T-cell (primary cell): Measurements from ENCODE around the gene ZSCAN5A. TPM values are rescaled to one million over a fixed set of nuclear protein-coding genes. Genes with fewer than 3 reads are reported as not detected.
"Not testable (repeated sequence)": the region's sequence is repeated elsewhere in the genome, so short reads cannot be mapped to it uniquely, and the experiment has no call there.

ENCODE experiments used
- ATAC-seq, 4 experiments: fragments of 200-7000 bp in 3 of 4; fragments of 150-1000 bp in 1 of 4; cut with Tn5 transposase; replicated peaks in 1 of 4; 1 replicate in 3 of 4; 2 replicates in 1 of 4; pipeline ENCODE4 v1.10.0; 2021; ENCODE audit warnings: moderate library complexity in 3 of 4, mild to moderate bottlenecking in 2 of 4, moderate number of reproducible peaks in 1 of 4
- CTCF ChIA-PET, 2 donors: fragments of 300-600 bp; sonication (Branson Sonifier 250); formaldehyde crosslinking; loops; one replicate each; lab custom pipeline; 2022; ENCODE audit warnings: antibody characterized with exemption in 2 of 2; lab: Charles Lee
- POLR2A ChIA-PET, 2 donors: fragments of 300-600 bp; sonication (Branson Sonifier 250); formaldehyde crosslinking; loops; one replicate each; lab custom pipeline; 2022; ENCODE audit warnings: antibody characterized with exemption in 2 of 2; lab: Charles Lee
- DNase-seq, 35 experiments: peaks; one replicate each; pipeline versions ENCODE4 v3.0.0 to v3.0.0-alpha.2; 2013 to 2023
- H3K27ac ChIP-seq: one replicate; pipeline ENCODE4 v1.5.1; 2013; ENCODE audit warnings: low read length
- H3K27me3 ChIP-seq, 2 experiments: replicated peaks in 1 of 2; 1 replicate in 1 of 2; 2 replicates in 1 of 2; pipeline versions ENCODE4 v1.6.1 to v1.7.0; 2013; ENCODE audit warnings: low read length in 1 of 2, mixed read lengths in 1 of 2; ENCODE audit not compliant: control insufficient read depth in 2 of 2, insufficient read depth in 2 of 2; ENCODE audit errors: extremely low read depth in 1 of 2
- H3K36me3 ChIP-seq, 2 donors: 1 replicate in 1 of 2; 2 replicates in 1 of 2; pipeline versions ENCODE4 v1.6.1 to v1.7.0; 2013; ENCODE audit warnings: low read length in 1 of 2; ENCODE audit not compliant: control insufficient read depth in 2 of 2, insufficient read depth in 1 of 2; ENCODE audit errors: extremely low read depth in 1 of 2
- H3K4me1 ChIP-seq, 2 experiments: 1 replicate in 1 of 2; 2 replicates in 1 of 2; pipeline versions ENCODE4 v1.6.1 to v1.7.0; 2013; ENCODE audit warnings: low read length in 2 of 2, mixed read lengths in 1 of 2; ENCODE audit not compliant: insufficient read depth in 2 of 2, control insufficient read depth in 1 of 2; ENCODE audit errors: extremely low read depth in 1 of 2
- H3K4me3 ChIP-seq, 2 donors: 1 replicate in 1 of 2; 2 replicates in 1 of 2; pipeline versions ENCODE4 v1.5.1 to v1.7.0; 2013; ENCODE audit warnings: mild to moderate bottlenecking in 2 of 2, low read length in 1 of 2, moderate library complexity in 1 of 2; ENCODE audit not compliant: control insufficient read depth in 1 of 2; ENCODE audit errors: extremely low read depth in 1 of 2
- H3K9me3 ChIP-seq: 2 replicates; pipeline ENCODE4 v1.7.0; 2013
- H3K27ac Mint-ChIP-seq, 2 donors: one replicate each; pipeline ENCODE4 v1.8.0; 2020 to 2021; ENCODE audit warnings: mild to moderate bottlenecking in 2 of 2, mixed read lengths in 2 of 2
- H3K27me3 Mint-ChIP-seq, 2 donors: one replicate each; pipeline ENCODE4 v1.8.0; 2021 to 2022; ENCODE audit warnings: mixed read lengths in 2 of 2
- H3K36me3 Mint-ChIP-seq: one replicate; pipeline ENCODE4 v1.8.0; 2021; ENCODE audit warnings: mixed read lengths
- H3K4me1 Mint-ChIP-seq, 3 donors: one replicate each; pipeline ENCODE4 v1.8.0; 2020 to 2022; ENCODE audit warnings: mixed read lengths in 3 of 3, mild to moderate bottlenecking in 1 of 3
- H3K4me3 Mint-ChIP-seq, 3 donors: one replicate each; pipeline ENCODE4 v1.8.0; 2020 to 2022; ENCODE audit warnings: mild to moderate bottlenecking in 3 of 3, mixed read lengths in 3 of 3, moderate library complexity in 3 of 3
- H3K9me3 Mint-ChIP-seq, 3 donors: one replicate each; pipeline ENCODE4 v1.8.0; 2020 to 2022; ENCODE audit warnings: mixed read lengths in 3 of 3
- WGBS: methylation state at CpG from one replicate; pipeline ENCODE4 v1.1.5; 2013; ENCODE audit warnings: missing lambda C conversion rate; ENCODE audit not compliant: insufficient coverage; 5-methylcytosine and 5-hydroxymethylcytosine counted together
- total RNA-seq, 35 experiments: library from RNA in 6 of 35; stranded (reverse) in 6 of 35; fragments of 120-200 nt in 1 of 35; gene quantifications; one replicate each; pipeline versions ENCODE4 v1.2.1 to v1.2.4 and lab custom pipeline; 2013 to 2026

The ZSCAN5A gene
- total RNA-seq, 5 donors from 2014 or later (not counting 1 experiment from before 2014, with no cell fraction given), result 9.5 to 12.7 (median 11.1) TPM

DNA sequence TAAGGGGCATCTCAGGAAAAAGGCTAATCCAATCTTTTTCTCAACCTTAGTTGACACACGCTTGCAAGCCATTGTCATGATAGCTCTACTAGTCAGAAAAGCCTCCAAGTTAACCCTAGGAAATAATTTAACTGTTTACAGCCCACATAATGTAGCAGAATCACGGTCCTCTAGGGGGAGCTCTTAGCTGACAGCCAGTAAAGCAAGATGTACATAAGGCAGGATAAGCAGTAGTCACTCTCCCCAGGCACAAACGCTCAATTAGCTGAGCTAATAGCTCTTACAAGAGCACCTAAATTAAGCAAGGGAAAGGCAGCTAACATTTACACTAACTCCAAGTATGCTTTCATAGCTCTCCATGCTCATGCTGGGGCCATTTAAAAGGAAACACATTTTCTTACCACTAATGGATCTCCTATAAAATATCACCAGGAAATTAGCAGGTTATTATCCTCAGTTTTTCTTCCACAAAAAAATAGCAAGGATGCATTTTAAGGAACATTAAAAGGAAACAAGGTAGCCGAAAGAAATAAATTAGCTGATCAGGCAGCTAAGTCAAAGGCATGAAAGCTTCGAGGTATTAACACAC is 33.7 kb upstream of the ZSCAN5A start:
- no peak overlapping the region for H3K4me3 Mint-ChIP-seq
- WGBS, result 79% methylated on average over 2 of the region's 5 CpGs
- DNase-seq (peak in 2 of 35 experiments; percentile 0 to 6), ATAC-seq (no peak)
- no peaks in the 10 kb centered on the region for H3K27me3 Mint-ChIP-seq
- Histone ChIP-seq H3K27me3 (no peaks in the 10 kb centered on the region), H3K9me3 (no peaks in the 10 kb centered on the region), H3K27ac (no peak overlapping the region), H3K4me3 (no peak overlapping the region), H3K4me1 (no peaks in the 10 kb centered on the region), H3K36me3 (no peaks in the 10 kb centered on the region)
- H3K4me1 Mint-ChIP-seq, result peaks cover 0 to 2% (median 0%) of the 10 kb centered on the region in 3 donors
- no peaks in the 10 kb centered on the region for H3K36me3 Mint-ChIP-seq
- no peak overlapping the region for H3K27ac Mint-ChIP-seq
- POLR2A ChIA-PET, result interaction anchor here in 1 of 2 donors (0.5 to 0.6 kb wide), 2 partner anchors 52 to 639 kb away, joined by 3 to 5 read pairs; no protein-coding TSS in a partner anchor
- H3K9me3 Mint-ChIP-seq, result no peaks in the 10 kb centered on the region
- CTCF ChIA-PET, result interaction anchor here (0.9 to 1.1 kb wide), 4 partner anchors 15 to 267 kb away, joined by 3 read pairs; no protein-coding TSS in a partner anchor

GRCh38 chr19:56347163-56347778 is 32.6 kb upstream of the ZSCAN5A start:
- no peak for DNase-seq
- Histone ChIP-seq H3K36me3 (no peaks in the 10 kb centered on the region), H3K27ac (no peak overlapping the region), H3K4me3 (no peak overlapping the region), H3K27me3 (no peaks in the 10 kb centered on the region), H3K4me1 (no peaks in the 10 kb centered on the region), H3K9me3 (no peaks in the 10 kb centered on the region)
- H3K27ac Mint-ChIP-seq, result no peak overlapping the region
- no peak overlapping the region for H3K4me3 Mint-ChIP-seq
- H3K4me1 Mint-ChIP-seq, result peaks cover 0 to 2% (median 0%) of the 10 kb centered on the region in 3 donors
- POLR2A ChIA-PET, result interaction anchor here in 1 of 2 donors (0.6 kb wide), 1 partner anchor 72 kb away, joined by 6 read pairs; no protein-coding TSS in a partner anchor
- 81% methylated on average over 6 of the region's 7 CpGs for WGBS
- H3K36me3 Mint-ChIP-seq, result peaks cover 7% of the 10 kb centered on the region
- ATAC-seq, result no peak
- CTCF ChIA-PET, result interaction anchor here in 1 of 2 donors (1.1 kb wide), 1 partner anchor 14 kb away, joined by 3 read pairs; no protein-coding TSS in a partner anchor
- peaks cover 5 to 9% of the 10 kb centered on the region in 2 donors for H3K27me3 Mint-ChIP-seq
- peaks cover 0 to 7% (median 7%) of the 10 kb centered on the region in 3 donors for H3K9me3 Mint-ChIP-seq

- CTCF ChIA-PET, result interaction anchor here in 1 of 2 donors (0.6 kb wide), 1 partner anchor 88 kb away, joined by 4 read pairs; no protein-coding TSS in a partner anchor
- no peak overlapping the region for H3K27ac Mint-ChIP-seq
Measured at GRCh38 chr19:56341948-56342347, 27.3 kb upstream of the ZSCAN5A start.

GRCh38 chr19:56339031-56339430 is 24.4 kb upstream of the ZSCAN5A start:
- H3K27ac ChIP-seq, POLR2A ChIA-PET, H3K27ac Mint-ChIP-seq, H3K4me3 Mint-ChIP-seq, H3K36me3 ChIP-seq, ATAC-seq, H3K36me3 Mint-ChIP-seq, H3K4me1 ChIP-seq, CTCF ChIA-PET, H3K4me1 Mint-ChIP-seq, DNase-seq, H3K4me3 ChIP-seq, H3K9me3 ChIP-seq, H3K27me3 ChIP-seq: not testable (repeated sequence)
- 100% methylated on average over 1 of the region's 10 CpGs for WGBS
- H3K27me3 Mint-ChIP-seq, result peaks cover 8 to 26% of the 10 kb centered on the region in 2 donors
- peaks cover 3 to 14% (median 7%) of the 10 kb centered on the region in 3 donors for H3K9me3 Mint-ChIP-seq

More at GRCh38 chr19:56341948-56342347, 27.3 kb upstream of the ZSCAN5A start:
- H3K36me3 Mint-ChIP-seq, result peaks cover 7% of the 10 kb centered on the region
- no peaks in the 10 kb centered on the region for H3K4me1 ChIP-seq
- H3K4me1 Mint-ChIP-seq, result no peaks in the 10 kb centered on the region
- DNase-seq (no peak), ATAC-seq (no peak)
- POLR2A ChIA-PET, result no interaction called here
- no peak overlapping the region for H3K27ac ChIP-seq
- H3K27me3 Mint-ChIP-seq, result peaks cover 8 to 26% of the 10 kb centered on the region in 2 donors
- H3K36me3 ChIP-seq, result no peaks in the 10 kb centered on the region
- no peak overlapping the region for H3K4me3 Mint-ChIP-seq
- no peaks in the 10 kb centered on the region for H3K27me3 ChIP-seq
- H3K4me3 ChIP-seq, result no peak overlapping the region
- peaks cover 3 to 14% (median 7%) of the 10 kb centered on the region in 3 donors for H3K9me3 Mint-ChIP-seq
- H3K9me3 ChIP-seq, result no peaks in the 10 kb centered on the region

- WGBS, result 50% methylated on average over 1 of the region's 8 CpGs
- POLR2A ChIA-PET, H3K36me3 ChIP-seq, H3K27ac ChIP-seq, CTCF ChIA-PET, H3K4me3 Mint-ChIP-seq, H3K36me3 Mint-ChIP-seq, H3K27me3 ChIP-seq, H3K4me1 ChIP-seq, ATAC-seq, H3K4me1 Mint-ChIP-seq, H3K27ac Mint-ChIP-seq, H3K9me3 ChIP-seq, H3K4me3 ChIP-seq, DNase-seq: not testable (repeated sequence)
- H3K9me3 Mint-ChIP-seq, result peaks cover 2 to 11% (median 7%) of the 10 kb centered on the region in 3 donors
- H3K27me3 Mint-ChIP-seq, result peaks cover 11 to 17% of the 10 kb centered on the region in 2 donors
Measured at GRCh38 chr19:56337077-56337476, 22.4 kb upstream of the ZSCAN5A start.

DNA sequence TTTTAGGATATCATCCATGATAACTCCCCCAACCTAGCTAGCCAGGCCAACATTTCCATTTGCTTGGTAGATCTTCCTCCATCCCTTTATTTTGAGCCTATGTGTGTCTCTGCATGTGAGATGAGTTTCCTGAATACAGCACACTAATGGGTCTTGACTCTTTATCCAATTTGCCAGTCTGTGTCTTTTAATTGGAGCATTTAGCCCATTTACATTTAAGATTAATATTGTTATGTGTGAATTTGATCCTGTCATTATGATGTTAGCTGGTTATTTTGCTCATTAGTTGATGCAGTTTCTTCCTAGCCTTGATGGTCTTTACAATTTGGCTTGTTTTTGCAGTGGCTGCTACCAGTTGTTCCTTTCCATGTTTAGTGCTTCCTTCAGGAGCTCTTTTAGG is 20.7 kb upstream of the ZSCAN5A start:
- POLR2A ChIA-PET, result interaction anchor here in 1 of 2 donors (0.5 kb wide), 1 partner anchor 82 kb away, joined by 3 read pairs; no protein-coding TSS in a partner anchor
- DNase-seq, H3K4me3 Mint-ChIP-seq, H3K36me3 ChIP-seq, H3K9me3 ChIP-seq, H3K4me1 Mint-ChIP-seq, H3K27ac Mint-ChIP-seq, H3K27me3 ChIP-seq, ATAC-seq, H3K4me3 ChIP-seq, H3K36me3 Mint-ChIP-seq, H3K27ac ChIP-seq, H3K4me1 ChIP-seq: not testable (repeated sequence)
- Mint-ChIP-seq H3K9me3 (peaks cover 2 to 11% (median 3%) of the 10 kb centered on the region in 3 donors), H3K27me3 (peaks cover 12 to 13% of the 10 kb centered on the region in 2 donors)
- CTCF ChIA-PET, result interaction anchor here in 1 of 2 donors (3.1 kb wide), 1 partner anchor 82 kb away, joined by 78 read pairs; no protein-coding TSS in a partner anchor
